A549 treated with Mapracorat at 1 μM for 4 hours (cell line): ENCODE data around the gene TOB2. TPM values are rescaled to one million over a fixed set of nuclear protein-coding genes. Genes with fewer than 3 reads are reported as not detected.

ENCODE experiments used
- total RNA-seq: library from RNA; stranded (reverse); fragments of 200-300 nt; extraction: Qiagen RNA extraction; gene quantifications from 5 replicates; pipeline ENCODE4 v1.2.3, GENCODE V29; 2022

The TOB2 gene
- 21.0 to 27.6 TPM (median 22.7 TPM) in 5 replicates for total RNA-seq

DNA sequence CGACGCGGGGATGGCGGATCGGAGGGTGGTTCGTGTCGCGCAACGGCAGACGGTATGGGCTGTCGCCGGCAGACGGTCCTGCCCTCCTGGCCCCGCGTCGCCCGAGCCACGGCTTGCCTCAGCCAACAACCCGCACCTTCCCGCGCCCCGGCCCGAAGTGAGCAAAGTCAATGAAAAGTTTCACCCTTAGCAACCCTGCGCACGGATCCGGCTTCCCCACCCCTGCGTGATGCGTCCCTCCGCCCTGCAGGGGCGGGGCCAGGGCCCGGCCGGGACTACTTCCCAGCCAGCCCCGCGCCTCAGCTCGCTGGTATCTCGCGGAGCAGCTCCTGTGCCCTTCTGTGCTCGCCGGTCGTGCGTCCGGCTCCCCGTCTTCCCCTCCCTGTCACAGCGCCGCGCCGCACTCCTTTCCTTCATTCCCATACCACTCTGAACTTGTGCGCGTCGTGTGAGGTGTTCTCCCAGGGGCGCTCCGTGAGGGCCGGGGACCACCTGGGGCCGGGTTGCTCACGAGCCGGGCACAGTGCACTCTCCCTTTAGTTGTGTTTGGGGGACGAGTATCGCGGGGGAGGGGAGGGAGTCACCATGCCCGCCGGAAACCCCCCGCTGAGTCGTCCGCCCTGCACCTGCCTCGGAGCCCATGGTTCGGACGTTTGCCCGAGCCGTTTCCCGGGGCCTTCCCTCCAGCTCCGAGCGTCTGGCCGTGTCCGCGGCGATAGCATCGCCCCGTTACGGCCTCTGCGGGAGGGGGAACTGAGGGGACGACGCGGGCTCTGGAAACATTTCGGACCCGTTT is at the start of gene TOB2:
Gene TOB2 (minus strand): TSS at position 163 of the 796 bp plus-strand sequence. CDS start 9,456 bp downstream, outside the sequence.

DNA sequence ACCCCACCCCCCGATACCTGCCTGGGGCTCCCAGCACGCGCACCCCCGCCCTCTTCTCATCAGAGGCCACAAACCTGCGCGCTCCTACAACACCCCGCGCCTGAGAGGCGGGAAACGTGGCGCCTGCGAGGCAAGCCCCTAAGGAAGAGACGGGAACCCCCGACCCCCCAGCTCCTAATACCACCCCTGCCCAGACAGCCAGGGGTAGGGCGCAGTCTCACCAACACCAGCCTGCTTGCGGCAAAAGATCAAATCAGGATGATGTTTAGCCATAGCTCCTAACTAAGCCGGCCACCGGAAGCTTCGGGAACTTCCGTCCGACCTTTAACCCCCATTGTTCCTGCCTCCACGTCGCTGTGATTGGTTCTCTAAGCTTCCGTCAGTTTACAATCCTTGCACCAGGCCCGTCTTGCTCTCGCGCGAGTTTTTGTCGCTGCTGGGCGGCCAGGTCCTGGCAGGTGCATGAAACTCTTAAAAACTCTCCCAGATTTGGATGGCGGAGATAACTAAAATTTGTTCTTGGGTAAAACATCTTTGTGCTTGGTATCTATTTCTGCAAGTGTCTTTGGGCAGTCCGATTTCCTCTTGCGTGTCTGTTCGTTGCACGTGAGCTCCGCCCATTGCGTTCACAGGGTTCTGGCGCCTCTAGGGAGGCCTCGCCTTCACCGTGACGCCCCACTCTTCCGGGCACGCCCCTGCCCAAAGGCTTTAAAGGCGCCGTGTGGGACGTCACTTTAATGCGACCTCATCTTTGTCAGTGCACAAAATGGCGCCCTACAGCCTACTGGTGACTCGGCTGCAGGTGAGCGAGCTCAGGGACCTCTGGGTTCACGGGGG is 22.0 kb upstream of the TOB2 start, which contains the start of the genes ACO2 and PHF5A:
Gene ACO2 (plus strand): TSS at position 737 of the 837 bp plus-strand sequence. CDS start 30 bp downstream, at position 767.
Gene PHF5A (minus strand): TSS at position 312 of the 837 bp plus-strand sequence. CDS start 39 bp downstream, at position 273.

Other genes starting within 250 kb of the TOB2 start
- 16.9 to 19.8 TPM (median 17.8 TPM) in 5 replicates for gene L3MBTL2, start 241.5 kb downstream of the TOB2 start, total RNA-seq
- not detected in 5 replicates for gene CHADL, start 205.9 kb downstream of the TOB2 start, total RNA-seq
- gene RANGAP1, start 160.6 kb downstream of the TOB2 start, total RNA-seq = 67.2 to 94.9 TPM (median 88.1 TPM) in 5 replicates
- 17.5 to 23.6 TPM (median 23.2 TPM) in 5 replicates for gene ZC3H7B, start 145.3 kb downstream of the TOB2 start, total RNA-seq
- 0.80 to 1.3 TPM (median 1.1 TPM) in 5 replicates for gene TEF, start 64.9 kb downstream of the TOB2 start, total RNA-seq
- gene PHF5A, start 21.9 kb upstream of the TOB2 start, total RNA-seq = 62.3 to 80.9 TPM (median 64.0 TPM) in 5 replicates
- gene ACO2, start 22.3 kb upstream of the TOB2 start, total RNA-seq = 45.5 to 48.7 TPM (median 47.5 TPM) in 5 replicates
- gene POLR3H, start 97.7 kb upstream of the TOB2 start, total RNA-seq = 25.7 to 45.6 TPM (median 38.2 TPM) in 5 replicates
- gene CSDC2, start 114.2 kb upstream of the TOB2 start, total RNA-seq = 2.0 to 2.9 TPM (median 2.4 TPM) in 5 replicates
- 25.2 to 32.2 TPM (median 29.1 TPM) in 5 replicates for gene PMM1, start 143.0 kb upstream of the TOB2 start, total RNA-seq
- gene DESI1, start 174.2 kb upstream of the TOB2 start, total RNA-seq = 14.5 to 17.1 TPM (median 15.3 TPM) in 5 replicates
- 286 to 333 TPM (median 297 TPM) in 5 replicates for gene XRCC6, start 174.5 kb upstream of the TOB2 start, total RNA-seq
- gene SNU13, start 242.1 kb upstream of the TOB2 start, total RNA-seq = 111 to 197 TPM (median 184 TPM) in 5 replicates